NT2/D1 (cell line): ENCODE results near the gene GDI2.

ENCODE experiments used
- SUZ12 ChIP-seq: IDR thresholded peaks from 2 replicates; pipeline ENCODE4 v1.6.1; 2011; ENCODE audit not compliant: insufficient read length, insufficient read depth; ENCODE audit errors: extremely low read depth
- YY1 ChIP-seq: IDR thresholded peaks from 2 replicates; pipeline ENCODE4 v1.6.1; 2011; ENCODE audit not compliant: insufficient read length, insufficient read depth
- ZNF274 ChIP-seq: IDR thresholded peaks from 2 replicates; pipeline ENCODE4 v1.6.1; 2011; ENCODE audit warnings: mild to moderate bottlenecking, low read depth, low read length

DNA sequence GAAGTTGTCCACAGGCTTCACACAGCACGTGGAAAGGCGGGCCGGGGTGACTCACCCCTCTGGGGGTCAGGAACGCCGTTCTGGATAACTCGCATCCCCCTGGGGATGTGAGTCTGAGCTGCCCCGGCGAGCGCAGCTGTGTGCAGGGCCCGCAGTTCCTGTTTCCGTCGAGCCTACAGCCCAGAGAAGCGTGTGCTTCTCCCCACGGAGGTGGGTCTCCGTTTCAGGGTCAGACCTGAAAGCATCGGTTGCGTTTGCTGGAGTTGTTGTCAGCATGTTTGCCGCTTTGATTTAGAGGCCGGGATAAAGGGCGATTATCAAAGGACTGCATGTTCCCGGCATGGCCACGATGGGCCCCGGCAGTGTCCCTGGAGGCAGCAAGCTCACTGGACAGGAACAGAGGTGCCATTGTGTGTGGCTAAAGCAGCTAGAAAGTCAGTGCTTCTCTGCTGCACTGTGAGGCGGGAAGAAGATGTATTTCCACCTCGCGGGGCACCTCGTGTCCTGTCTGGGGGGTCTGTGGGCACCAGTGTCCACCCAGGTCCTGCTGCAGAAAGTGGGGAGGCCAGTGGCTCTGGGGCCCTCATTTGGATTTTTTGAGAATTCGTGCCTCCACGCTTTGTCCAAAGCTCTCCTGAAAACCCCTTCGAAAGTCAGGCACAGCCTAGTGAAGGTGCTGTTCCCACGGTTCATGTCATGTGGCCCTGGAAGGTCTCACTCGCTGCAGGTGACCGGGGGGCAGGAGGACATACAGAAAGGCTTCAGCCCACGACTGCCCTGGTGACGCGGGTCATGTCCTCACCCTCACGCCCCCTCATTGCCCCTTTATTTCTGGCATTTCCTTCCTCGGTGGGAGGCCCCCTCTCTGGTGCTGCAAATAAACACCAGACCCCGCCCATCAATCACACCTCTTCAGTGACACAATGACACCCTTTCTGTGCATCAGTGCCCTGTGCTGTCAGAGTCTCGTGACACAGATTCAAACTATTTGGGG lies 27.4 kb upstream of the GDI2 start:
- TF ChIP-seq SUZ12 (no peak), YY1 (no peak), ZNF274 (no peak)
